ENCODE measurements around the gene PLCL1.

PLCL1 gene

GRCh38 chr2:197992482-197993133, 188.2 kb downstream of the PLCL1 start:
- Histone ChIP-seq H3K4me3 (no peak overlapping the region), H3K9me3 (ENCODE audit: low read depth, low read length) (no peaks in the 10 kb centered on the region), H3K36me3 (ENCODE audit: insufficient read depth, low read length) (no peaks in the 10 kb centered on the region), H3K27ac (no peak overlapping the region), H3K9ac (ENCODE audit: insufficient read length) (no peak overlapping the region)
- DNase-seq (ENCODE audit: low read depth, low spot score): no peak
- TF ChIP-seq FOXP2 (optimal IDR thresholded peaks at IDR 0.05; ENCODE audit: control extremely low read depth, extremely low read length, insufficient read depth) (no peak), POLR2AphosphoS5 (IDR thresholded peaks at IDR 0.05; ENCODE audit: borderline replicate concordance, low read depth, low read length) (no peak), EZH2 (IDR thresholded peaks at IDR 0.05) (no peak)

- no peak overlapping the region for H3K27ac ChIP-seq
- no peaks in the 10 kb centered on the region for H3K9me3 ChIP-seq (ENCODE audit: low read depth, low read length)
- no peak overlapping the region for H3K4me3 ChIP-seq
- no peaks in the 10 kb centered on the region for H3K36me3 ChIP-seq (ENCODE audit: insufficient read depth, low read length)
- DNase-seq (ENCODE audit: low read depth, low spot score): no peak
- no peak for TF ChIP-seq POLR2AphosphoS5 (IDR thresholded peaks at IDR 0.05; ENCODE audit: borderline replicate concordance, low read depth, low read length)
- no peak for TF ChIP-seq FOXP2 (optimal IDR thresholded peaks at IDR 0.05; ENCODE audit: control extremely low read depth, extremely low read length, insufficient read depth)
- no peak for TF ChIP-seq EZH2 (IDR thresholded peaks at IDR 0.05)
- no peak overlapping the region for H3K9ac ChIP-seq (ENCODE audit: insufficient read length)
Observed at GRCh38 chr2:197993363-197993762, 189.0 kb downstream of the PLCL1 start.

DNA sequence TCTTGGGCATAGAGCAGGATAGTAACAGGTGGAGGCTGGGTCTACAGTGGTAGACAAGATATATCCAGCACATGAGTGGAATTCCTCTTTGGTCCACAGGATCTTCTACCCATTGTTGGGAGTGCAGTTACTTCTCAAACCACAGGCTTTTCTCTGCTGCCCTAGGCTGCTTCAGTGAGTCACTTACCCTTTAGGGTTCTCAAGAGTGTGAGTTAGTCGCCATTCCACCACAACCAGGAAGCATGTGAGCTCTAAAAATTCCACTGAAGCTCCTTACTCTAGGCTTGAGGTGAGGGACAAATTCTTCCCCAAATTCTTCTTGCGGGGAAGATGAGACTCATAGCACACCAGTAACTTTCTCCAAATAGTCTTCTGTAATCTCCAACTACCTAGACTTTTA, 189.4 kb downstream of the PLCL1 start:
- Histone ChIP-seq H3K9ac (ENCODE audit: insufficient read length) (no peak overlapping the region), H3K36me3 (ENCODE audit: insufficient read depth, low read length) (no peaks in the 10 kb centered on the region), H3K27ac (no peak overlapping the region), H3K4me3 (no peak overlapping the region), H3K9me3 (ENCODE audit: low read depth, low read length) (no peaks in the 10 kb centered on the region)
- no peak for DNase-seq (ENCODE audit: low read depth, low spot score)
- TF ChIP-seq FOXP2 (optimal IDR thresholded peaks at IDR 0.05; ENCODE audit: control extremely low read depth, extremely low read length, insufficient read depth): no peak
- TF ChIP-seq EZH2 (IDR thresholded peaks at IDR 0.05): no peak
- TF ChIP-seq POLR2AphosphoS5 (IDR thresholded peaks at IDR 0.05; ENCODE audit: borderline replicate concordance, low read depth, low read length): no peak

DNA sequence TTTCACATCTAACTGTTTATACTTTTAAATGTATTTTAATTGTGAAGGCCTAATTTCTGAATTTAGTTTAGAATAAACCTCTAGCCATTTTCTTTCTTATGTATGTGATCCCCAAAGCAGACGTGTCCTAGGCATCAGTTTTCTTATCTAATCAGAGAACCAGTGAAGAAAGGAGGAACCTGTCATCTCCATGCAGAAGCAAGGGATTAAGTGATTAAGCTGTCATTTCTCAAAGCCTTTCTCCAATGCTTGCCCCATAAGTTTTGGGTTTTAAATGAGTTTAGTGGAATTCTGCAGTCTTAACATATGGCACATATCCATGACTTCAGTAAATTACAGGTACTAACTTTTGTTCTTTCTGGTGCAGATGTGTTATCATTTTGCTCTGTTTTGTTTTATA, 190.4 kb downstream of the PLCL1 start:
- TF ChIP-seq EZH2 (IDR thresholded peaks at IDR 0.05) (no peak), FOXP2 (optimal IDR thresholded peaks at IDR 0.05; ENCODE audit: control extremely low read depth, extremely low read length, insufficient read depth) (no peak), POLR2AphosphoS5 (IDR thresholded peaks at IDR 0.05; ENCODE audit: borderline replicate concordance, low read depth, low read length) (no peak)
- no peak for DNase-seq (ENCODE audit: low read depth, low spot score)
- H3K9ac ChIP-seq (ENCODE audit: insufficient read length): no peak overlapping the region
- H3K27ac ChIP-seq: no peak overlapping the region
- no peak overlapping the region for H3K4me3 ChIP-seq
- no peaks in the 10 kb centered on the region for H3K36me3 ChIP-seq (ENCODE audit: insufficient read depth, low read length)
- H3K9me3 ChIP-seq (ENCODE audit: low read depth, low read length): no peaks in the 10 kb centered on the region

- Histone ChIP-seq H3K9ac (ENCODE audit: insufficient read length) (no peak overlapping the region), H3K9me3 (ENCODE audit: low read depth, low read length) (no peaks in the 10 kb centered on the region), H3K4me3 (no peak overlapping the region), H3K36me3 (ENCODE audit: insufficient read depth, low read length) (no peaks in the 10 kb centered on the region), H3K27ac (no peak overlapping the region)
- TF ChIP-seq FOXP2 (optimal IDR thresholded peaks at IDR 0.05; ENCODE audit: control extremely low read depth, extremely low read length, insufficient read depth) (no peak), EZH2 (IDR thresholded peaks at IDR 0.05) (no peak), POLR2AphosphoS5 (IDR thresholded peaks at IDR 0.05; ENCODE audit: borderline replicate concordance, low read depth, low read length) (no peak)
- DNase-seq (ENCODE audit: low read depth, low spot score): no peak
Observed at GRCh38 chr2:197996583-197996982, 192.2 kb downstream of the PLCL1 start.

- TF ChIP-seq FOXP2 (optimal IDR thresholded peaks at IDR 0.05; ENCODE audit: control extremely low read depth, extremely low read length, insufficient read depth): no peak
- TF ChIP-seq POLR2AphosphoS5 (IDR thresholded peaks at IDR 0.05; ENCODE audit: borderline replicate concordance, low read depth, low read length): no peak
- no peak for TF ChIP-seq EZH2 (IDR thresholded peaks at IDR 0.05)
- no peaks in the 10 kb centered on the region for H3K36me3 ChIP-seq (ENCODE audit: insufficient read depth, low read length)
- H3K9me3 ChIP-seq (ENCODE audit: low read depth, low read length): no peaks in the 10 kb centered on the region
- DNase-seq (ENCODE audit: low read depth, low spot score): no peak
- no peak overlapping the region for H3K4me3 ChIP-seq
- no peak overlapping the region for H3K9ac ChIP-seq (ENCODE audit: insufficient read length)
- no peak overlapping the region for H3K27ac ChIP-seq
Observed at GRCh38 chr2:197997083-197997541, 192.7 kb downstream of the PLCL1 start.

DNA sequence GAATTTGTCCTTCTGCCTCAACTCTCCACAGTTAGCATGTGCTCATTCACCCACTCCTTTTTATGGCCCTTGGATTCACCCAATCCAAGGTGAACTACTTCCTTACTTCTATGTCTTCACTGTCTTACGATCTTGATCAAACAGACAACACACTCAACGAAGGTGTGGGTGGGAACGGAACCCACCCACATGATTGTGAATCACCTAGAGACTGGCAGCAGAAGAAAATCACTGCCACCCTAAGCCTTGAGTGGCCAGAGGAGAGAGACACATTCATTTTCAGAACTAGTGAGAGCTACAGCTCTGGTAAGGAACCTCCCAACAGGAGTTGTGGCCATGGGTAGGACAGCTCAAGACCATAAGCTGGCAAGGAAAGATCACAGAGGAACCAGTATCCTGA, 194.3 kb downstream of the PLCL1 start:
- H3K9ac ChIP-seq (ENCODE audit: insufficient read length): no peak overlapping the region
- H3K36me3 ChIP-seq (ENCODE audit: insufficient read depth, low read length): no peaks in the 10 kb centered on the region
- H3K9me3 ChIP-seq (ENCODE audit: low read depth, low read length): no peaks in the 10 kb centered on the region
- TF ChIP-seq FOXP2 (optimal IDR thresholded peaks at IDR 0.05; ENCODE audit: control extremely low read depth, extremely low read length, insufficient read depth) (no peak), EZH2 (IDR thresholded peaks at IDR 0.05) (no peak), POLR2AphosphoS5 (IDR thresholded peaks at IDR 0.05; ENCODE audit: borderline replicate concordance, low read depth, low read length) (no peak)
- H3K27ac ChIP-seq: no peak overlapping the region
- H3K4me3 ChIP-seq: no peak overlapping the region
- DNase-seq (ENCODE audit: low read depth, low spot score): no peak

- Histone ChIP-seq H3K4me3 (no peak overlapping the region), H3K36me3 (ENCODE audit: insufficient read depth, low read length) (no peaks in the 10 kb centered on the region), H3K9ac (ENCODE audit: insufficient read length) (no peak overlapping the region), H3K27ac (no peak overlapping the region), H3K9me3 (ENCODE audit: low read depth, low read length) (no peaks in the 10 kb centered on the region)
- TF ChIP-seq EZH2 (IDR thresholded peaks at IDR 0.05) (no peak), FOXP2 (optimal IDR thresholded peaks at IDR 0.05; ENCODE audit: control extremely low read depth, extremely low read length, insufficient read depth) (no peak), POLR2AphosphoS5 (IDR thresholded peaks at IDR 0.05; ENCODE audit: borderline replicate concordance, low read depth, low read length) (no peak)
- DNase-seq (ENCODE audit: low read depth, low spot score): no peak
Observed at GRCh38 chr2:198000417-198000816, 196.0 kb downstream of the PLCL1 start.

DNA sequence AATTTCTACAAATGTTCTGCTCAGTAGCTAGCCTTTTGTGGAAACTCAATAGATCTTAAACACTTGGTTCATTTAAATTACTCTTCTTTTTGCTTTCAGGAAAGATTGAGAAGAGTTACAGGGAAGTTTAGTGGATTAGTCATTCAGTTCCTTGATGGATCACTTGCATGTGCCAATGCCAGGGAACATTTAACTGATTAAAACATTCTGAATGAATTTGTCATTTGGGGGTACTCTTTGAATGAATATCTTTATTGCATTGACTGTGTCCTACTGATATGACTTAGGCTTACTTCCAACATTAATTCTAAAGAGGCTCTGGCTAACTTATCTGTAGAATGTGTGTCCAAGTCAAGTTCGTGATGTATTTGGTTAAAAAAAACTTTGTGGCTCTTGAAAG, 199.8 kb downstream of the PLCL1 start:
- H3K4me3 ChIP-seq: no peak overlapping the region
- no peak for DNase-seq (ENCODE audit: low read depth, low spot score)
- H3K9ac ChIP-seq (ENCODE audit: insufficient read length): no peak overlapping the region
- no peak for TF ChIP-seq POLR2AphosphoS5 (IDR thresholded peaks at IDR 0.05; ENCODE audit: borderline replicate concordance, low read depth, low read length)
- TF ChIP-seq EZH2 (IDR thresholded peaks at IDR 0.05): no peak
- TF ChIP-seq FOXP2 (optimal IDR thresholded peaks at IDR 0.05; ENCODE audit: control extremely low read depth, extremely low read length, insufficient read depth): no peak
- no peak overlapping the region for H3K27ac ChIP-seq
- no peaks in the 10 kb centered on the region for H3K9me3 ChIP-seq (ENCODE audit: low read depth, low read length)
- H3K36me3 ChIP-seq (ENCODE audit: insufficient read depth, low read length): no peaks in the 10 kb centered on the region

All from SK-N-MC (cell line).